Liver (tissue), 9 donors: ENCODE measurements around the gene TRAPPC3. TPM values are rescaled to one million over a fixed set of nuclear protein-coding genes. Genes with fewer than 3 reads are reported as not detected.

Source experiments
- DNase-seq: peaks from one replicate; pipeline ENCODE4 v3.0.0-alpha.2; 2017; ENCODE audit warnings: low spot score
- H3K27ac ChIP-seq, 2 donors: one replicate each; pipeline ENCODE4 v1.7.0; 2013; ENCODE audit warnings: inconsistent platforms in 2 of 2, low read length in 2 of 2, control low read depth in 1 of 2, low read depth in 1 of 2, mild to moderate bottlenecking in 1 of 2
- H3K27me3 ChIP-seq, 4 donors: one replicate each; pipeline versions ENCODE4 v1.6.1 to v1.7.0; 2013; ENCODE audit warnings: low read length in 3 of 4, inconsistent platforms in 1 of 4, mild to moderate bottlenecking in 1 of 4, moderate library complexity in 1 of 4; ENCODE audit not compliant: control insufficient read depth in 4 of 4, insufficient read depth in 4 of 4
- H3K36me3 ChIP-seq, 4 donors: one replicate each; pipeline versions ENCODE4 v1.6.1 to v1.7.0; 2013; ENCODE audit warnings: low read length in 3 of 4, mild to moderate bottlenecking in 3 of 4, low read depth in 1 of 4, moderate library complexity in 1 of 4; ENCODE audit not compliant: control insufficient read depth in 4 of 4, insufficient read depth in 3 of 4
- H3K4me1 ChIP-seq, 4 donors: one replicate each; pipeline versions ENCODE4 v1.6.1 to v1.7.0; 2013; ENCODE audit warnings: low read length in 3 of 4, mild to moderate bottlenecking in 3 of 4, moderate library complexity in 1 of 4; ENCODE audit not compliant: control insufficient read depth in 4 of 4, insufficient read depth in 4 of 4
- H3K4me3 ChIP-seq, 3 donors: one replicate each; pipeline versions ENCODE4 v1.6.1 to v1.7.0; 2013; ENCODE audit warnings: low read length in 3 of 3, control low read depth in 1 of 3, low read depth in 1 of 3, mild to moderate bottlenecking in 1 of 3
- H3K9ac ChIP-seq, 2 donors: one replicate each; pipeline ENCODE4 v1.7.0; 2013; ENCODE audit warnings: low read length in 2 of 2, mild to moderate bottlenecking in 2 of 2, moderate library complexity in 2 of 2, control low read depth in 1 of 2, low read depth in 1 of 2
- H3K9me3 ChIP-seq, 4 donors: one replicate each; pipeline versions ENCODE4 v1.6.1 to v1.7.0; 2013; ENCODE audit warnings: low read length in 3 of 4; ENCODE audit not compliant: control insufficient read depth in 4 of 4
- EGR1 ChIP-seq, 2 donors: IDR thresholded peaks; 2 replicates each; pipeline ENCODE4 v1.6.1; 2016 to 2018; ENCODE audit warnings: antibody characterized with exemption in 2 of 2, low read depth in 2 of 2
- FOXA1 ChIP-seq: IDR thresholded peaks from 2 replicates; pipeline ENCODE4 v1.6.1; 2016; ENCODE audit warnings: antibody characterized with exemption
- FOXA2 ChIP-seq: IDR thresholded peaks from 2 replicates; pipeline ENCODE4 v1.6.1; 2016; ENCODE audit warnings: antibody characterized with exemption
- GABPA ChIP-seq, 2 donors: IDR thresholded peaks in 1 of 2; conservative IDR thresholded peaks in 1 of 2; 2 replicates each; pipeline ENCODE4 v1.6.1; 2016; ENCODE audit warnings: antibody characterized with exemption in 2 of 2, mild to moderate bottlenecking in 1 of 2, moderate library complexity in 1 of 2
- HNF4A ChIP-seq, 2 donors: conservative IDR thresholded peaks; 2 replicates each; pipeline ENCODE4 v1.6.1; 2016; ENCODE audit warnings: antibody characterized with exemption in 2 of 2, mild to moderate bottlenecking in 2 of 2
- HNF4G ChIP-seq: IDR thresholded peaks from 2 replicates; pipeline ENCODE4 v1.6.1; 2016; ENCODE audit warnings: antibody characterized with exemption
- JUND ChIP-seq, 2 donors: IDR thresholded peaks; 2 replicates each; pipeline ENCODE4 v1.6.1; 2016; ENCODE audit warnings: antibody characterized with exemption in 2 of 2
- NR2F2 ChIP-seq: IDR thresholded peaks from 2 replicates; pipeline ENCODE4 v1.6.1; 2016; ENCODE audit warnings: antibody characterized with exemption
- RAD21 ChIP-seq, 2 donors: IDR thresholded peaks; 2 replicates each; pipeline ENCODE4 v1.6.1; 2016; ENCODE audit warnings: antibody characterized with exemption in 2 of 2, mild to moderate bottlenecking in 2 of 2
- RXRA ChIP-seq, 2 donors: IDR thresholded peaks; 2 replicates each; pipeline ENCODE4 v1.6.1; 2017 to 2018; ENCODE audit warnings: antibody characterized with exemption in 2 of 2, mild to moderate bottlenecking in 1 of 2
- SP1 ChIP-seq: IDR thresholded peaks from 2 replicates; pipeline ENCODE4 v1.6.1; 2018; ENCODE audit warnings: antibody characterized with exemption, mild to moderate bottlenecking
- TAF1 ChIP-seq: conservative IDR thresholded peaks from 2 replicates; pipeline ENCODE4 v1.6.1; 2016; ENCODE audit warnings: antibody characterized with exemption, mild to moderate bottlenecking
- YY1 ChIP-seq: IDR thresholded peaks from 2 replicates; pipeline ENCODE4 v1.6.1; 2016; ENCODE audit warnings: antibody characterized with exemption, mild to moderate bottlenecking
- WGBS: extraction: QIAGEN DNeasy Blood & Tissue Kit; methylation state at CpG from one replicate; pipeline ENCODE4 v1.1.7; 2013; 5-methylcytosine and 5-hydroxymethylcytosine counted together
- polyA plus RNA-seq, 2 donors: library from polyadenylated mRNA; stranded (reverse) in 1 of 2; unstranded in 1 of 2; fragments of 200-250 nt in 1 of 2; fragments of >200 nt in 1 of 2; fragmentation: Nextera tagmentation in 1 of 2; extraction: Ambion mirVana in 1 of 2; gene quantifications; one replicate each; pipeline versions ENCODE4 v1.2.1 to v1.2.3, GENCODE V29; 2013 to 2015
- total RNA-seq, 2 donors: library from RNA; depleted of rRNA; stranded (reverse); fragments of >200 nt; gene quantifications; one replicate each; pipeline ENCODE4 v1.2.3, GENCODE V29; 2014
- TF ChIP-seq, protein P1 (sequence below): IDR thresholded peaks from 2 replicates; pipeline ENCODE4 v1.6.1; 2016; ENCODE audit warnings: antibody characterized with exemption
- TF ChIP-seq, protein P2 (sequence below): IDR thresholded peaks from 2 replicates; pipeline ENCODE4 v1.6.1; 2016; ENCODE audit warnings: antibody characterized with exemption
- TF ChIP-seq, protein P3 (sequence below): IDR thresholded peaks from 2 replicates; pipeline ENCODE4 v1.6.1; 2016; ENCODE audit warnings: antibody characterized with exemption, mild to moderate bottlenecking
- TF ChIP-seq, protein P4 (sequence below): IDR thresholded peaks from 2 replicates; pipeline ENCODE4 v1.6.1; 2016; ENCODE audit warnings: antibody characterized with exemption
- TF ChIP-seq, protein P5 (sequence below): fragments of 150-350 bp; IDR thresholded peaks from 2 replicates; pipeline ENCODE4 v1.5.1; 2017; ENCODE audit warnings: improper control_type of control experiment, low read depth, low read length; ENCODE audit not compliant: missing input control
- donor health status: healthy.
- donor health status: healthy.
- donor health status: healthy.
- donor health status: healthy.
- donor health status: healthy.

Gene TRAPPC3
- total and polyA plus RNA-seq, 4 donors: 24.2 to 56.1 (median 30.4) TPM

DNA sequence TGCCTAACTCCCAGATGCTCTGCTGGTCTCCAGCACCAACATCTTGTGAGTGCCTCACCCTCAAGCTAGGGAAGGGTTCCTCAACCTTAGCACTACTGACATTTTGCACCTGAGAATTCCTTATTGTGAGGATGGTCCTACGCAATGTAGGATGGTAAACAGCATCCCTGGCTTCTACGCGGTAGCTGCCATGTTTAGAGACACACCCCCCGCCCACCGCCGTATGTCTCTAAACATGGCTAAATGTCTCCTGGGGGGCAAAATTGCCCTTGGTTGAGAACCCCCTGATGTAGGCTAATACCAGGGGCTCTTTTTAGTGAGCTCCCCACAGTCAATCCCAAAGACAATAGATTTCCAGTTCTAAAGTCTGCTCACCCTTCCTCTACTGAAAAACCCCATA lies 4.2 kb upstream of the TRAPPC3 start:
- Histone ChIP-seq H3K4me3 (no peak overlapping the region), H3K9me3 (no peaks in the 10 kb centered on the region), H3K27ac (no peak overlapping the region), H3K27me3 (no peaks in the 10 kb centered on the region), H3K4me1 (peaks cover 2 to 52% (median 34%) of the 10 kb centered on the region in 4 donors), H3K9ac (no peak overlapping the region), H3K36me3 (no peaks in the 10 kb centered on the region)
- WGBS: 97% methylated on average over 6 of the region's 6 CpGs
- no peak for DNase-seq
- TF ChIP-seq, protein P1, sequence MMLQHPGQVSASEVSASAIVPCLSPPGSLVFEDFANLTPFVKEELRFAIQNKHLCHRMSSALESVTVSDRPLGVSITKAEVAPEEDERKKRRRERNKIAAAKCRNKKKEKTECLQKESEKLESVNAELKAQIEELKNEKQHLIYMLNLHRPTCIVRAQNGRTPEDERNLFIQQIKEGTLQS: no peak
- TF ChIP-seq GABPA (IDR thresholded peaks at IDR 0.05 in 1 of 2, conservative IDR thresholded peaks at IDR 0.05 in 1 of 2) (no peak), RXRA (IDR thresholded peaks at IDR 0.05) (no peak), HNF4A (conservative IDR thresholded peaks at IDR 0.05) (no peak), FOXA2 (no peak), HNF4G (no peak), JUND (IDR thresholded peaks at IDR 0.05) (no peak), TAF1 (no peak), NR2F2 (no peak), FOXA1 (no peak), SP1 (no peak), RAD21 (IDR thresholded peaks at IDR 0.05) (no peak), YY1 (no peak), EGR1 (IDR thresholded peaks at IDR 0.05; ENCODE audit: low read depth in 2 of 2) (no peak)
- TF ChIP-seq, protein P2, sequence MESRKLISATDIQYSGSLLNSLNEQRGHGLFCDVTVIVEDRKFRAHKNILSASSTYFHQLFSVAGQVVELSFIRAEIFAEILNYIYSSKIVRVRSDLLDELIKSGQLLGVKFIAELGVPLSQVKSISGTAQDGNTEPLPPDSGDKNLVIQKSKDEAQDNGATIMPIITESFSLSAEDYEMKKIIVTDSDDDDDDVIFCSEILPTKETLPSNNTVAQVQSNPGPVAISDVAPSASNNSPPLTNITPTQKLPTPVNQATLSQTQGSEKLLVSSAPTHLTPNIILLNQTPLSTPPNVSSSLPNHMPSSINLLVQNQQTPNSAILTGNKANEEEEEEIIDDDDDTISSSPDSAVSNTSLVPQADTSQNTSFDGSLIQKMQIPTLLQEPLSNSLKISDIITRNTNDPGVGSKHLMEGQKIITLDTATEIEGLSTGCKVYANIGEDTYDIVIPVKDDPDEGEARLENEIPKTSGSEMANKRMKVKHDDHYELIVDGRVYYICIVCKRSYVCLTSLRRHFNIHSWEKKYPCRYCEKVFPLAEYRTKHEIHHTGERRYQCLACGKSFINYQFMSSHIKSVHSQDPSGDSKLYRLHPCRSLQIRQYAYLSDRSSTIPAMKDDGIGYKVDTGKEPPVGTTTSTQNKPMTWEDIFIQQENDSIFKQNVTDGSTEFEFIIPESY: no peak
- TF ChIP-seq, protein P3, sequence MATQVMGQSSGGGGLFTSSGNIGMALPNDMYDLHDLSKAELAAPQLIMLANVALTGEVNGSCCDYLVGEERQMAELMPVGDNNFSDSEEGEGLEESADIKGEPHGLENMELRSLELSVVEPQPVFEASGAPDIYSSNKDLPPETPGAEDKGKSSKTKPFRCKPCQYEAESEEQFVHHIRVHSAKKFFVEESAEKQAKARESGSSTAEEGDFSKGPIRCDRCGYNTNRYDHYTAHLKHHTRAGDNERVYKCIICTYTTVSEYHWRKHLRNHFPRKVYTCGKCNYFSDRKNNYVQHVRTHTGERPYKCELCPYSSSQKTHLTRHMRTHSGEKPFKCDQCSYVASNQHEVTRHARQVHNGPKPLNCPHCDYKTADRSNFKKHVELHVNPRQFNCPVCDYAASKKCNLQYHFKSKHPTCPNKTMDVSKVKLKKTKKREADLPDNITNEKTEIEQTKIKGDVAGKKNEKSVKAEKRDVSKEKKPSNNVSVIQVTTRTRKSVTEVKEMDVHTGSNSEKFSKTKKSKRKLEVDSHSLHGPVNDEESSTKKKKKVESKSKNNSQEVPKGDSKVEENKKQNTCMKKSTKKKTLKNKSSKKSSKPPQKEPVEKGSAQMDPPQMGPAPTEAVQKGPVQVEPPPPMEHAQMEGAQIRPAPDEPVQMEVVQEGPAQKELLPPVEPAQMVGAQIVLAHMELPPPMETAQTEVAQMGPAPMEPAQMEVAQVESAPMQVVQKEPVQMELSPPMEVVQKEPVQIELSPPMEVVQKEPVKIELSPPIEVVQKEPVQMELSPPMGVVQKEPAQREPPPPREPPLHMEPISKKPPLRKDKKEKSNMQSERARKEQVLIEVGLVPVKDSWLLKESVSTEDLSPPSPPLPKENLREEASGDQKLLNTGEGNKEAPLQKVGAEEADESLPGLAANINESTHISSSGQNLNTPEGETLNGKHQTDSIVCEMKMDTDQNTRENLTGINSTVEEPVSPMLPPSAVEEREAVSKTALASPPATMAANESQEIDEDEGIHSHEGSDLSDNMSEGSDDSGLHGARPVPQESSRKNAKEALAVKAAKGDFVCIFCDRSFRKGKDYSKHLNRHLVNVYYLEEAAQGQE: no peak
- TF ChIP-seq, protein P4, sequence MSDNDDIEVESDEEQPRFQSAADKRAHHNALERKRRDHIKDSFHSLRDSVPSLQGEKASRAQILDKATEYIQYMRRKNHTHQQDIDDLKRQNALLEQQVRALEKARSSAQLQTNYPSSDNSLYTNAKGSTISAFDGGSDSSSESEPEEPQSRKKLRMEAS: no peak
- TF ChIP-seq, protein P5, sequence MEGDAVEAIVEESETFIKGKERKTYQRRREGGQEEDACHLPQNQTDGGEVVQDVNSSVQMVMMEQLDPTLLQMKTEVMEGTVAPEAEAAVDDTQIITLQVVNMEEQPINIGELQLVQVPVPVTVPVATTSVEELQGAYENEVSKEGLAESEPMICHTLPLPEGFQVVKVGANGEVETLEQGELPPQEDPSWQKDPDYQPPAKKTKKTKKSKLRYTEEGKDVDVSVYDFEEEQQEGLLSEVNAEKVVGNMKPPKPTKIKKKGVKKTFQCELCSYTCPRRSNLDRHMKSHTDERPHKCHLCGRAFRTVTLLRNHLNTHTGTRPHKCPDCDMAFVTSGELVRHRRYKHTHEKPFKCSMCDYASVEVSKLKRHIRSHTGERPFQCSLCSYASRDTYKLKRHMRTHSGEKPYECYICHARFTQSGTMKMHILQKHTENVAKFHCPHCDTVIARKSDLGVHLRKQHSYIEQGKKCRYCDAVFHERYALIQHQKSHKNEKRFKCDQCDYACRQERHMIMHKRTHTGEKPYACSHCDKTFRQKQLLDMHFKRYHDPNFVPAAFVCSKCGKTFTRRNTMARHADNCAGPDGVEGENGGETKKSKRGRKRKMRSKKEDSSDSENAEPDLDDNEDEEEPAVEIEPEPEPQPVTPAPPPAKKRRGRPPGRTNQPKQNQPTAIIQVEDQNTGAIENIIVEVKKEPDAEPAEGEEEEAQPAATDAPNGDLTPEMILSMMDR: no peak
